DND-41 (cell line): ENCODE measurements around the gene SPATA46.

Experiments
- ATAC-seq: fragments of 200-7000 bp; cut with Tn5 transposase; 3 replicates; pipeline ENCODE4 v1.9.1; 2021; ENCODE audit warnings: low read depth; ENCODE audit not compliant: insufficient read depth
- DNase-seq: peaks from one replicate; pipeline ENCODE4 v3.0.0-alpha.2; 2020
- H2AFZ ChIP-seq: 2 replicates; pipeline ENCODE4 v1.6.0; 2012; ENCODE audit warnings: low read depth, low read length
- H3K27ac ChIP-seq: 2 replicates; pipeline ENCODE4 v1.5.1; 2012; ENCODE audit warnings: low read length, inconsistent platforms
- H3K27me3 ChIP-seq: fragments of 200-600 bp; sonication (generic); 2 replicates; pipeline ENCODE4 v1.6.0; 2012; ENCODE audit warnings: low read length, mild to moderate bottlenecking, inconsistent platforms; ENCODE audit not compliant: insufficient read depth, poor library complexity
- H3K36me3 ChIP-seq: 2 replicates; pipeline ENCODE4 v1.5.1; 2012; ENCODE audit warnings: low read length, inconsistent platforms; ENCODE audit not compliant: insufficient read depth
- H3K4me1 ChIP-seq: 2 replicates; pipeline ENCODE4 v1.5.1; 2012; ENCODE audit warnings: mild to moderate bottlenecking, low read length; ENCODE audit not compliant: insufficient read depth
- H3K4me2 ChIP-seq: 2 replicates; pipeline ENCODE4 v1.6.0; 2012; ENCODE audit warnings: mild to moderate bottlenecking, moderate library complexity, low read length, inconsistent platforms; ENCODE audit not compliant: insufficient read depth
- H3K4me3 ChIP-seq, 2 experiments: fragments of 200-600 bp in 1 of 2; shearing (Covaris generic) in 1 of 2; 2 replicates each; pipeline ENCODE4 v1.5.1; 2012 to 2016; ENCODE audit warnings: inconsistent platforms in 2 of 2, low read length in 2 of 2, mild to moderate bottlenecking in 2 of 2, low read depth in 1 of 2, moderate library complexity in 1 of 2
- H3K79me2 ChIP-seq: 2 replicates; pipeline ENCODE4 v1.6.0; 2012; ENCODE audit warnings: low read length, inconsistent platforms; ENCODE audit not compliant: insufficient read depth
- H3K9ac ChIP-seq: 2 replicates; pipeline ENCODE4 v1.6.0; 2012; ENCODE audit warnings: low read depth, mild to moderate bottlenecking, inconsistent platforms, low read length, moderate library complexity
- H3K9me3 ChIP-seq: 2 replicates; pipeline ENCODE4 v1.5.1; 2012; ENCODE audit warnings: low read length, moderate library complexity, mild to moderate bottlenecking, inconsistent platforms; ENCODE audit not compliant: insufficient read depth, severe bottlenecking
- H4K20me1 ChIP-seq: 2 replicates; pipeline ENCODE4 v1.6.0; 2012; ENCODE audit warnings: low read length; ENCODE audit not compliant: insufficient read depth
- EZH2 ChIP-seq: IDR thresholded peaks from 3 replicates; pipeline ENCODE4 v1.6.1; 2012; ENCODE audit warnings: borderline replicate concordance, low read depth, mild to moderate bottlenecking, moderate library complexity, low read length, inconsistent platforms; ENCODE audit not compliant: severe bottlenecking
- TF ChIP-seq, protein P1 (sequence below): IDR thresholded peaks from 2 replicates; pipeline ENCODE4 v1.5.1; 2012; ENCODE audit warnings: borderline replicate concordance, low read length, moderate library complexity, mild to moderate bottlenecking; ENCODE audit not compliant: poor library complexity, severe bottlenecking; ENCODE audit errors: extremely low read depth

The SPATA46 gene

DNA sequence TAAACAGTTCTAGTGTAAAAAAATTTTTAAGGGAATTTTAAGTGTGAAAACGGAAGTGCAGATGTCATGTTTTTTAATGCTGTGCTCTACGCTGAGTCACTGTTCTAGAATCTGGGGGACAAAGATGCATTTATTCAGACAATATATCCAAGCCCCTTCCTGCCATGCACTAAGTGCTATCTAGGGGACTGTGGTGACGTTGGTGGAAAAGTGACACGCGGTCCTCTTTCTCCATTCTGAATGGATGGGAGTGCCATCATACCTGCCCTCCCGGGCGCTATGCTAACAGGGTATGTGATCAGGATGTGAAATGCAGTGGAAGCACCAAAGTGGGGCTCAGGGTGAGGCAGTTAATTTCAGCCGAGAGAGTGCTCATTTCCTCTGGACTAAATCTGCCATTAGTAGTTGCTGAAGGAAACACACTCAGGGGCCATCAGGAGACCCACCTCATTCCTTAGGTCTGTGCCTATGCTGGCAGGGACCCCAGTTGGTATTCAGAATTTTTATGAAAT is 11.5 kb upstream of the SPATA46 start:
- no peak overlapping the region for H3K27ac ChIP-seq
- H3K36me3 ChIP-seq, result no peaks in the 10 kb centered on the region
- H3K9me3 ChIP-seq, result no peaks in the 10 kb centered on the region
- 0 out of 2 replicates have a peak, but pooled peaks cover 5% of the 10 kb centered on the region for H4K20me1 ChIP-seq
- TF ChIP-seq EZH2, result no peak
- TF ChIP-seq, protein P1, sequence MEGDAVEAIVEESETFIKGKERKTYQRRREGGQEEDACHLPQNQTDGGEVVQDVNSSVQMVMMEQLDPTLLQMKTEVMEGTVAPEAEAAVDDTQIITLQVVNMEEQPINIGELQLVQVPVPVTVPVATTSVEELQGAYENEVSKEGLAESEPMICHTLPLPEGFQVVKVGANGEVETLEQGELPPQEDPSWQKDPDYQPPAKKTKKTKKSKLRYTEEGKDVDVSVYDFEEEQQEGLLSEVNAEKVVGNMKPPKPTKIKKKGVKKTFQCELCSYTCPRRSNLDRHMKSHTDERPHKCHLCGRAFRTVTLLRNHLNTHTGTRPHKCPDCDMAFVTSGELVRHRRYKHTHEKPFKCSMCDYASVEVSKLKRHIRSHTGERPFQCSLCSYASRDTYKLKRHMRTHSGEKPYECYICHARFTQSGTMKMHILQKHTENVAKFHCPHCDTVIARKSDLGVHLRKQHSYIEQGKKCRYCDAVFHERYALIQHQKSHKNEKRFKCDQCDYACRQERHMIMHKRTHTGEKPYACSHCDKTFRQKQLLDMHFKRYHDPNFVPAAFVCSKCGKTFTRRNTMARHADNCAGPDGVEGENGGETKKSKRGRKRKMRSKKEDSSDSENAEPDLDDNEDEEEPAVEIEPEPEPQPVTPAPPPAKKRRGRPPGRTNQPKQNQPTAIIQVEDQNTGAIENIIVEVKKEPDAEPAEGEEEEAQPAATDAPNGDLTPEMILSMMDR, result no peak
- H3K4me3 ChIP-seq, result no peak overlapping the region
- H3K4me1 ChIP-seq, result no peaks in the 10 kb centered on the region
- H3K79me2 ChIP-seq, result no peaks in the 10 kb centered on the region
- H3K9ac ChIP-seq, result no peak overlapping the region
- H3K4me2 ChIP-seq, result no peak overlapping the region
- no peak for ATAC-seq
- H2AFZ ChIP-seq, result no peak overlapping the region
- H3K27me3 ChIP-seq, result peaks cover 17% of the 10 kb centered on the region
- DNase-seq, result no peak

DNA sequence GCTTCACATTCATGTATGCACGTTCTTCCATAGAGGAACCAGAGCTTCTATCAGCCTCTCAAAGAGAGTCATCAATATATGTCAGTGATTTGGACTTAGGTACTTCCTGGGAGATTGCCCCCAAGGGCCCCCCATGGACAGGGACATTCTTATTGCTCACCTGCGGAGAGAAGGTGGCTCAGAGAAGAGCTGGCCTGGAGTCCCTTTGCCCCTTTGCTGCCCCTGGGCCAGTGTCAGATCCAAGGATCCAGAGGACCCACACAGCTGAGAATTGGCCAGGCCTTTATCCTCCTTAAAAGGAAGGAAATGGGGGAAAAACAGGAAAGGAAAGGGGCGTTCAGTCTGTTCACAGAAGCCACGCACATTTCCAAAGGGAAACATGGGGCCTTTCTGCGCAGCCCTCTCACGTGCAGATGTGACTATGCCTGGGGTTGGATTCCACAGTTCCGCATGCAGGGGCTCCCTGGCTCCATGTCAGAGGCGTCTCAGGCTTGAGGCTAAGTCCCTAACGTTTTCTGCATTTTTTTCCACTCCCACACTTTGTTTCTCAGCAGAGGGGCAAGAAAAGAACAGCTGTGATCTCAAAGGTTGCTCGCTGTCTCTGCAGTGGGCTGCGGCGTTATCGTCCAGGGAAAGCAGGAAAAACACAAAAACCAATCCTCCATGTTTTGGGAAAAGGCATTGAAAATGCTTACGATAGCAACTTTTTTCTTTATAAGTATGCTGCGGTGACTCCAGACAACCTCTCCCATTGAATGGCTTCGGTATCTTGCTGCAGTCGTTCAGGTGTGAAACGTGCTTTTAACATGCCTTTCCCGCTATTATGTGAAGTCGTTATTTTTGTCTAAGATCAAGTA is 10.8 kb upstream of the SPATA46 start:
- H3K9me3 ChIP-seq, result no peaks in the 10 kb centered on the region
- H2AFZ ChIP-seq, result no peak overlapping the region
- no peak overlapping the region for H3K9ac ChIP-seq
- H3K4me3 ChIP-seq, result no peak overlapping the region
- H3K27ac ChIP-seq, result no peak overlapping the region
- H3K27me3 ChIP-seq, result peaks cover 17% of the 10 kb centered on the region
- DNase-seq (no peak), ATAC-seq (no peak)
- no peaks in the 10 kb centered on the region for H3K4me1 ChIP-seq
- no peak overlapping the region for H3K4me2 ChIP-seq
- H3K79me2 ChIP-seq, result no peaks in the 10 kb centered on the region
- 0 out of 2 replicates have a peak, but pooled peaks cover 5% of the 10 kb centered on the region for H4K20me1 ChIP-seq
- H3K36me3 ChIP-seq, result no peaks in the 10 kb centered on the region
- TF ChIP-seq EZH2, result no peak
- TF ChIP-seq, protein P1, result no peak

DNA sequence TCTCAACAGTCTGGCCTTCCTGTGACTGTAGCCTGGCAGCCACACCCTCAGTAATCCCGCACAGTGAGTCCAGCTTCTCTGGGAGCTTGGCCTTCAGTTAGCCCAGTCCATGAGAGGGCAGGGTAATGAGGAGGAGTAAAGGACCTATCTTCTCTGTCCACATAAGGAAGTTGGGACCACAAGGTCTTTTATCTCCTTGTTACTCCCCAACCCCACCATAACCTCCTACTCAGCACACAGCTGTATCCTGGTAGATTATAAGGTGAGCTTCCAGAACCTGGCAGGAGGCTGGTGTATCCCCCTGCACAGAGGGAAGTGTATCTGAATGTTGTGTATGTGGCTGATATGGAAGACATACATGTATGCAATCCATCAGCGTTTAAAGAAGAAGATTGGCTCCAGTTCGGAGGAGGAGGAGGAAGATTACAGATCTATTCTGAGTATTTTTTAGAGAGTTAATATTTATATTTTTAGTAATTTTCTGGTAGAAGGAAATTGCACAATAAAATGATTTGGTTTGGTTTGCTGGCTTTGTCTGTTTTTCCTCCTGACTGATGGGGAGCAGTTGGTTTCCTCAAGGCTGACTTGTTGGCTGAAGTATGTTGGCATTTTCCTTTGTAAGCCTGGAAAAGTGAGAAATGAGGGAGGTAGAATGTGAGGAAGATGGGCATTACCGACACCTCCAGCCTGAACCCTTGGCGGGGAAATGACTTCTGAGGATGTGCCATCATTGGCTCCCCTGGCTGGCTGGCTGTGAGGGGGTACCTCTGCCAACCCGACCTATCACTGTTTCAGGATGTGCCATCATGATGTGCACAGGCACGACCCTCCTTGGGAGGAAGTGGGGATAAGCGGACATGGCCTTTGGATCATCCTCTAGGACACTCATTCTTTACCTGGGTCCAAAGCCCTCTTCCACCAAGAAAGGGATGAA is 9.9 kb upstream of the SPATA46 start:
- no peaks in the 10 kb centered on the region for H3K9me3 ChIP-seq
- no peak overlapping the region for H3K9ac ChIP-seq
- no peaks in the 10 kb centered on the region for H3K79me2 ChIP-seq
- no peak for DNase-seq
- H3K27me3 ChIP-seq, result peaks cover 17% of the 10 kb centered on the region
- no peak for TF ChIP-seq EZH2
- TF ChIP-seq, protein P1, result no peak
- no peak overlapping the region for H3K4me3 ChIP-seq
- H4K20me1 ChIP-seq, result 0 out of 2 replicates have a peak, but pooled peaks cover 5% of the 10 kb centered on the region
- no peak overlapping the region for H2AFZ ChIP-seq
- no peaks in the 10 kb centered on the region for H3K36me3 ChIP-seq
- no peak for ATAC-seq
- no peaks in the 10 kb centered on the region for H3K4me1 ChIP-seq
- H3K27ac ChIP-seq, result no peak overlapping the region
- no peak overlapping the region for H3K4me2 ChIP-seq
